ENCODE measurements around the gene OGDH.
"Not testable (repeated sequence)": the region's sequence is repeated elsewhere in the genome, so short reads cannot be mapped to it uniquely, and the experiment has no call there.

OGDH gene

DNA sequence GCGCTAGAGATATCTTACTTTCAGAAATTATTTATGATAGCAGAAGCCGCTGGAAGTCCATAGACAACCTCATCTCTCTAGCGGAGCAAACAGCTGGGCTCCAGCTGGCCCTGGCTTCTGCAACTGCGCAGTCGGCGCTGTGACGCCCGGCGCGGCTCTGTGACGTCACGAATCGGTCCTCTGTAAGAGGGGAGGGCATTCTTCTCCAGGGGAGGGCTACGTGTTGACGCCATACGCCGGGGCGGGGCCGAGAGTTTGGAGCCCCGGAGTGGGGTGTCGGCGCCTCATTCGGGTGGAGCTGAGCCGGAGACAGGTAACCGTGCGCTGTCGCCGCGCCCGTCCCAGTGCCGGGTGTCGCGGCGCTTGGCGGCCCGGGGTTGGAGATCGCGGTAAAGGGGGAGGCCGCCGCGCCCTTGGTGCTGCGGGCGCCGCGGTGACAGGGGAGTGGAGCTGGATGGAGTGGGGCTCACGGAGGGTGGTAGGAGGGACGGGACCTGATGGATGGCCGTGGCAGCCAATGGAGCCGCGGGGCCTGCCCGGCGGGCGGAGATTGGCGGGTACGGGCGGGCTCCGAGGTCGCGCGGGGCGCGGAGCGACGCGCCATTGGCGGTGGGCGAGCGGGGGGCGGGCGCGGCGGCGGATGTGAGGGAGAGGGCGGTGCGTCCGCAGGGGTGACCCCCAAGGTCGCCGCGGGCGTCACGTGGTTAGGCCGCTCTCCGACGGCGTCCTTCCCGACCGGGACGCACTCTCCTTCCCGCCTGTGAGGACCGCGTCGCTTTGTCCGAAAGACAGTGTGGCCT is at the start of gene OGDH:
OGDH (plus strand) TSS at position 287 of the 800 bp plus-strand sequence. CDS start 17,717 bp downstream, outside the sequence.
- in situ Hi-C loops (cut with MboI; ENCODE audit: low sequenced_read_pairs), result no loop called here

DNA sequence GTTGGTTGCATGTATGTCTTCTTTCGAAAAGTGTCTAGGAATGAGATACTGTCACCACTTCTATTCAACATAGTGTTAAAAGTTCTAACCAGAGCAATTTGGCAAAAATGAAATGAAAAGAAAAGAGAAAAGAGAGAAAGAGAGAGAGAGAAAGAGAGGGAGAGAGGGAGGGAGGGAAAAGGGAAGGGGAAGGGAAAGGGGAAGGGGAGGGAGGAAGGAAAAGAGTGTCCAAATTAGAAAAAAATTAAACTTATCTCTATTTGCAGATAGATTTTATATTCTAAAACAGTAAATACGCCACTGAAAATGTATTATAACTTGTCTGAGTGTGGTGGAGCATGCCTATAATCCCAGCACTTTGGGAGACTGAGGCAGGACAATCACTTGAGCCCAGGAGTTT is 48.9 kb upstream of the OGDH start:
- in situ Hi-C loops (cut with MboI; ENCODE audit: low sequenced_read_pairs), result no loop called here

DNA sequence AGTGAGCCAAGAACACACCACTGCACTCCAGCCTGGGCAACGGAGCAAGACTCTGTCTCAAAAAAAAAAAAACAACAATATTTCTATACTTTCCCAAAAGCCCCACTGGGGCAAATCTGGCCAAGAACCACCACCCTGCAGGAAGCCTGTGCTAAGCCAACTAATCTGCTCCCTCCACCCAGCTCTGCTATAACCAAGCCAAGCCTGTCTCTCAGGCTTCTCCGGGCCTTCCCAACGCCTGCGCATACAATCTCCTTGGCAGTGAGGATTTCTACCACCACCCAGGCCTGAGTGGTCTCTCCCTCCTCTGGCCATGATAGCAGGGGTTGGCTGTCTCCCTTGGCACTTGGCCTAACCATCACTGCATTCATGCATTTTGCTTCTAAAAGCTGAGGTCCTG is 46.9 kb upstream of the OGDH start:
- in situ Hi-C loops (cut with MboI; ENCODE audit: low sequenced_read_pairs), result no loop called here

DNA sequence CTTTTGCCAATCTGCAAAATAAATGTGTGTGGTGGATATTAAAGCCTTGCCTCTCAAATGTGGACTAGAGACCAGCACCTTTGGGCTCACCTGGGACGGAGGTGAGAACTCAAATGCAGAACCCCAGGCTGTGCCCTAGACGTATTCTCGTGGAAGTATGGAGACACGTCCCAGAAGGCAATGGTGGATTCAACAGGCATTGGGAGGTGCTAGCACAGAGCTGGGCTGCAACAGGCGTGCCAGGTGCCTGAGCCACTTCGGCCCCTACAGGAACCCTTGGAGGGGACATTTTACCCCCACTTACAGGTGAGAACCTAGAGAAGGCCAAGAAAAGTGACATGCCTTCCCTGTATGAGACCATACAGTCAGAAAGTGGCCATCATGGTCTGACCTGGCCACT is 44.9 kb upstream of the OGDH start:
- in situ Hi-C loops (cut with MboI; ENCODE audit: low sequenced_read_pairs), result no loop called here

DNA sequence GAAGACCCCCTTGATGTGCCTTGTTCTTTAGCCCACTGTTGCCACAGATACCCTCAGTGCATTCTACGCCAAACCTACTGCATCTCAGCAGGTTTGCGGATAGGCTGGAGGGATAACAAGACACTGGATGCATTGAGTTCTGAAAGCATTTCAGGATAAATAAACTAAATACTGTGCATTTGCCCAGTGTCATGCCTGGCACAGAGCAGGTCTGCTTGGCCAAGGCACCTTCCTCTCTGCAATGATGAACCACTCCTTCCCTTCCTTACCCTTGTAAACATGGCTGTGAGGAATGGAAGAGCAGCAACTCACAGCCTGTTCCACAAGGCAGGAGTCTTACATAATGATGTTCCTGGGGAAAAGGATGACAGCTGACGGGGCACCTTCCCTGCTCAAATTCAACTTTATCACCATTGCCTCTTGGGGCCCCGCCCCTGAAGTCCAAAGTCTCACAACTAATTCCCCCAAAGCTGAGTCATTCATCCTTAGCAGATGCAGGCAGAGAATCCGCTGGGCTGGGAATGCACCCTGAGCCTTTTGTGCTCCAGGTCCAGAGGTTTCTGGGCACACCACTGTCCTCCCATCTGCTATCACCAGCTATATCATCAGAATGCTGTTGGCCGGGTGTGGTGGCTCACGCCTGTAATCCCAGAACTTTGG is 44.3 kb upstream of the OGDH start:
- in situ Hi-C loops (cut with MboI; ENCODE audit: low sequenced_read_pairs), result no loop called here

DNA sequence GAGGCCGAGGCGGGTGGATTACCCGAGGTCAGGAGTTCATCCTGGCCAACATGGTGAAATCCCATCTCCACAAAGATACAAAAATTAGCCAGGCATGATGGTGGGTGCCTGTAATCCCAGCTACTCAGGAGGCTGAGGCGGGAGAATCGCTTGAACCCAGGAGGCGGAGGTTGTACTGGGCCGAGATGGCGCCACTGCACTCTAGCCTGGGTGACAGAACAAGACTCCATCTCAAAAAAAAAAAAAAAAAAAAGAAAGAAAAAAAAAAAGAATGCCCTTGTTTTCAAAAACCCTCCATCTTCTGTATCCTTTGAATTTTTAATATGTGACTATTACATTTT is 43.8 kb upstream of the OGDH start:
- in situ Hi-C loops (cut with MboI; ENCODE audit: low sequenced_read_pairs), result not testable (repeated sequence)

DNA sequence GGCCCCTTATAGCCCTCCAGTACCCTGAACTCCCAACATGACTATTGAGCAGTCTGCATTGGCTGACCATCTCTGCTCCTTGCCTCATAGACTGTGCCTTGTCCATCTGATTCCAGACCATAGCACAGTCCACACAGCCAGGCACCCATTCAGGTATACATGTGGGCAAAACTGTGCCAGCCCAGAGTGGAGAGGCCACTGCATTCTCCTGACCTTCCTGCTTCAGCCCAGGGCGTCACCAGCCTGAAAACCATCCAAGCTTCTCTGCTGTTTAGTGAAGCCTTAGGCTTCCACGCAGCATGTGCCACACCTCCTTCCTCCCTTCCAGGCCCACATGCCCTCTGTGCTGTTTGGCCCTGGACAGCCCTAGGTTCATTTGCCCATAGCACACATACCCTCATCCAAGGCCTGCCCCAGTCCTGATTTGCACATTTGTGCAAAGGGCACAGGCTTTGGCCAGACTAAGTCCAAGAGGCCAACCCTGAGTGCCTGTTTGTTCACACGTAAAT is 43.2 kb upstream of the OGDH start:
- in situ Hi-C loops (cut with MboI; ENCODE audit: low sequenced_read_pairs), result no loop called here

DNA sequence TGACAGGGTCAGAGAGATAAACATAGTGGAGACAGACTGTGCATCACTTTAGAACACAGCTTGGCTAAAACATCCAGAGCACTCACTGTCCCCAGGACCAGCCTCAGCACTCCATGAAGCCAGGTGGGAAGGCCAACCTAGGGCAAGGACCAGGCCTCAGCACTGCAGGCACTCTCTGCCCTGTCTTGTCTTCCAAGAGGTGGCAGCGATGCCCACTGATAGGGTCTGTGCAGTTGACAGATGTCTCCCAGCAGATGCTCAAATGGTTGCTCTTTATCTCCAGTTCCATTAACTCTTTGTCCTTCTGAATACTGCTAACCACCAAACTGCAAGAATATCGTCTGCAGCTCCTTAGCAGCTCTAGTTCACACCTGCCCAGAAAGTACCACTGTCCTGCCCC is 41.8 kb upstream of the OGDH start:
- in situ Hi-C loops (cut with MboI; ENCODE audit: low sequenced_read_pairs), result no loop called here

DNA sequence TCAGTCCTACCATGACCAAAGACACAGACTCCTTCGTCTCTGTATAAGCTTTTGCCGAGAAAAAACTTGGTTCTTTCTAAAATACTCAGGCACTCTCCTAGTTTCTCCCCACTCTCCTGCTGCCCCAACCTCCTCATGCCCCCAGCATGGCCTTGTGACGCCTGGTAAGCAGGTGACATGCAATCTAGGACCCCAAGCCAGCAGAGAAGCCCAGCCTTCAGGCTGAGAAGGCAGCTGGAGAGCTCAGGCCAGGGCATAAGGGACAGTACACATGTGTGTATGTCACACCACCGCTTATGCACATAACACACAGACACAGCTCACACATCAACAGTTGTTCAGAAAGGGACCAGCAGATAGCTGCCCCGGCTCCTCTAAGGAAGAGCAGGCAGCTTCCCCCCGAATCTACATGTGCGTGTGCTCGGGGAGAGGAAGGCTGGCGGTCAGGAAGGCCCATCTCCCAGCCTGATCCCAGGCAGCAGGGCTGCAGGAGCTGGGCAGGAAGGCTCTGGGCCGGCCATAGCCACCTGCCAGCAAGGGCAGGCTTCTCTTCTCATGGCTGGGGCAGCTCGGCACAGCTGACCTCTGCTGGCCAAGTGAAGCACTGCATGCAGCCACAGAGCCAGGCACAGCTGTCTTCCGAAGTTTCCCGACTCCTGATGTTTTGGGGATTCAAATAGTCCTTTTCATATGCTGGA is 41.2 kb upstream of the OGDH start:
- in situ Hi-C loops (cut with MboI; ENCODE audit: low sequenced_read_pairs), result no loop called here

DNA sequence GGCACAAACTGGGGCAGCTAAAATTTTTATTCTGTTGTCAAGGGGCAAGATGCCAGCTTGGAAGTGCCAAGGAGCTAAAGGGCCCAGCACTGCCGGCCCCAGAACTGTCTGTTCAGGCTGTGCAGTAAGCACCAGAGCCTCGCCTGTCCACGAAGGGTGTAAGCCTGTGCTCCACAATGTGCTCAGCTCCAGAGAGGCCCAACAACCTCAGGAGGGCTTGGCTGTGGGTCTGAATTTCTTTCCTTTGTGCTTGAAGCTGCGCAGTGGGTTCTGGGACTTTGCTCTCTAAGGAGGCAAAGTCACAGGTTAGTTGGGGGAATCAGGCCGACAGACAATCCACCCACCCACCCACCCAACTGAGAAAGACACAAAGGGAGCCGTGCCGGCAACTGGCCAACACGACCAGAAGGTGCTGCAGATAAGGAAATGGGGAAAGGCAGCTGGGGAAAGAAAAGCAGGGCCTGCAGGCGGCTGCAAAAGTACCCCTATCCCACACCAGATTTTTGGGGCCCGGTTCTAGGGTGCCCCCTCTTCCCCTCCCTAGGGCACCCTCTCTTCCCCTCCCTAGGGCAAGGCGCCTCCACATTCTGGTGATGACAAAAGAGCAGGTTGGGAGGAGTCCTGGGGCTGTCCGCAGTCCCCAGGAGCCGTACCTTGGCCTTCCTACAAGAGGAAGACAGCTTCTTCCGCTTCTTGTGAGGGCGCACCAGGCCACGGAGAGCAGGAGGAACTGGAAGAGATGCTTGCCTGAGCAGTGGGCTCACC is 40.5 kb upstream of the OGDH start:
- in situ Hi-C loops (cut with MboI; ENCODE audit: low sequenced_read_pairs), result no loop called here

DNA sequence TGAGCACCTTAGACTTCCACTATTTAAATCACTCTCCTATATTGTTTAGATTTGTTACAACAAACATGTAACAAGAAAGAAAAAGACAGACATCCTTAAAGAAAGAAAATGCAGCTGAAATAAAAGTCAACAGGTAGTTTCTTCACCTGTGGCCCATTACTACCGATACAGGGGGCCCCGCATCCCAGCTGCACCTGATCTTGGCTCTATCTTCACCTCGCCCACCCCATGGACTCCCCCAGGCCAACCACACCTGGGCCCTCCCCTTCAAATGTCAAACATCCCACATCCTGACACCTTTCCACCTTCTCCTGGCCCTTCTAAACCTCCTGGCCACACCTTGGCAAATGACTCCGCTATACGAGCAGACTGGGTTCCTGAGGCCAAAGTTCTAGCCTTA is 39.7 kb upstream of the OGDH start:
- in situ Hi-C loops (cut with MboI; ENCODE audit: low sequenced_read_pairs), result no loop called here

DNA sequence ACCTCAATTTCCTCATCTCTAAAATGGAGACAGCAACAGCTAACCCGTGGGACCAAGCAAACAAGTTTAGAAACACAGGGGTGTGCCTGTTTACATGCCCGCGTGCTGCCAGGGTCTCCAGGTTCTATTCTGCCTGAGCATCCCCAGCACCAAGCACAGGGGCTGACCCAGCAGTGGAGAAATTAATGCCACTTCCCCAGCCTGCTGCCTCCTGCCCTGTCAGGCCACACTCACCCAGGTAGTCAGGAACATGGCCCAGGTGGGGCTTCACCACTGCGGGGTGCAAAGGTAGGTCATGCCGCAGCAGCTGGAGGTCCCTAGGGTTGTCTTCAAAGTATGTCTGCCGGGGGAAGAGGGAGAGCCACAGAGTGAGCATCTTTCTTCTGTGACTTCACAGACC is 38.5 kb upstream of the OGDH start:
- in situ Hi-C loops (cut with MboI; ENCODE audit: low sequenced_read_pairs), result no loop called here

DNA sequence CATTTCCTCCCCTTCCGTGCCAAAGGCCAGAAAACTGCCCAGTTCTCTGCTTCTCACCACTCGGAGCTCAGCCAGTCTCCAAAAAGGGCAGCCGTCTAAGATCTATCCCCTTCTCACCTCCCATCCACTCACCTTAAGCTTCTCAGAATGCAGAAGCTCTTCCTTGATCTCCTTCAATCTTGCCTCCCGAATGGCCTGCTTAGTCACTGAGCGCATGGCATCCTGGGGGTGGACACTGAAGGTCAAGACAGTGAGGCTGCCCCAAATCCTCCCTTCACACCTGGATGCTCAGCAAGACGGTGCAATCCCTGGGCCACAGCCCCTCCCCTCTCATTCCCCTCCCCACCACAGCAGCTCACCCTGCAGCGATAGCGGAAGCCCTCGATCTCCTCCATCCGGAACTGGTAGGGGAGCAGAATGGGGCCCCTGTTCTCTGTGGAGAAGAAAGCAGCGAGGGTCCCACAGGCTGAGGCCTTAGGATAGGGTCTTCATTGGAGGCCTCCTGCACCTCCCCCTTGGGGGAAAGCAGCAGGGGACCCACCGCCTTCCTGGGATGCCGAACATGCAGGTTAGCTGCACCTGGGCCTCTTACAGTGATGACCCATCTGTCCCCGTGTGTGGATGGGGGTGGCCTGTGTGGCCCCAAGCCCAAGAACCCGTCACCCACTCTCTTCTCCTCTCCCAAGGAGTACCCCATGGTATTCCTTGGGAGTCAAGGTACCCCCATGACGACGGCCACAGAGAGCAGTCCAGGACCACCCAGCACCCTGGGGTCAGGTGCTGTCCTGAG is 37.5 kb upstream of the OGDH start:
- in situ Hi-C loops (cut with MboI; ENCODE audit: low sequenced_read_pairs), result no loop called here

DNA sequence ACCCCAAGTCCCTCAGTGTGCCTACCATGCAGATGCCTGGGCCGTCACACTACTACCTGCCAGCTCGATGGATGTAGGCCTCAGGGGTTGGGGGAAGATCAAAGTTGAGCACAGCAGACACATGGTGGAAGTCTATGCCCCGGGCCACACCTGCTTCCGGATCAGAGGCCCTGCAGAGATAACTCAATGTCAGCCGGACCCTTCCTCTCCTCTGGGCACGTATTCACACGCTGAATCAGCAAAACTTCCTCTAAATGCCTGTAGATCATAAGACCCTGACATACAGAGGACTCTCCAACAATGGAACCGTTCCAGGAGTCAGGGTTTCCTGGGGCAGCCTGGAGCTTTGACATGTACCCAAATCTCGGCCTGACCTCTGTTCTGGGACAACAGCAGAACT is 36.5 kb upstream of the OGDH start:
- in situ Hi-C loops (cut with MboI; ENCODE audit: low sequenced_read_pairs), result no loop called here

DNA sequence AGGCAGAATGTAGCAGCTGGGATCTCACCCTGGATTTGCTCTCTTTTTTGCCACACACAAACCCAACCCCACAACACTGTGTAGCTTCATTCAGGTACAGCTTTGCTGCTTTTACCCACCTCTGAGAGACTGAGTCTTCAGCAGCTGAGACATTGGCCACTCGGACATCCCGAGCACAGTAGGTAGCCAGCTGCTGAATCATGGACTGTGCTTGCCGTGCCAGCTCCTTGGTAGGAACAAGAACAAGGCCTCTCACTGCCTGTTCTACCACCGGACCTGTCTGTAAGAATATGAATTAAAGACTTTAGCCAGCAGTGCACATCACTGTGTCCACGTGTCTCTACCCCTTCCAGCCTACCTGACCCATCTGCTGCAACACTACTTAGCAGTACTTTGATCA is 33.7 kb upstream of the OGDH start:
- in situ Hi-C loops (cut with MboI; ENCODE audit: low sequenced_read_pairs), result no loop called here

DNA sequence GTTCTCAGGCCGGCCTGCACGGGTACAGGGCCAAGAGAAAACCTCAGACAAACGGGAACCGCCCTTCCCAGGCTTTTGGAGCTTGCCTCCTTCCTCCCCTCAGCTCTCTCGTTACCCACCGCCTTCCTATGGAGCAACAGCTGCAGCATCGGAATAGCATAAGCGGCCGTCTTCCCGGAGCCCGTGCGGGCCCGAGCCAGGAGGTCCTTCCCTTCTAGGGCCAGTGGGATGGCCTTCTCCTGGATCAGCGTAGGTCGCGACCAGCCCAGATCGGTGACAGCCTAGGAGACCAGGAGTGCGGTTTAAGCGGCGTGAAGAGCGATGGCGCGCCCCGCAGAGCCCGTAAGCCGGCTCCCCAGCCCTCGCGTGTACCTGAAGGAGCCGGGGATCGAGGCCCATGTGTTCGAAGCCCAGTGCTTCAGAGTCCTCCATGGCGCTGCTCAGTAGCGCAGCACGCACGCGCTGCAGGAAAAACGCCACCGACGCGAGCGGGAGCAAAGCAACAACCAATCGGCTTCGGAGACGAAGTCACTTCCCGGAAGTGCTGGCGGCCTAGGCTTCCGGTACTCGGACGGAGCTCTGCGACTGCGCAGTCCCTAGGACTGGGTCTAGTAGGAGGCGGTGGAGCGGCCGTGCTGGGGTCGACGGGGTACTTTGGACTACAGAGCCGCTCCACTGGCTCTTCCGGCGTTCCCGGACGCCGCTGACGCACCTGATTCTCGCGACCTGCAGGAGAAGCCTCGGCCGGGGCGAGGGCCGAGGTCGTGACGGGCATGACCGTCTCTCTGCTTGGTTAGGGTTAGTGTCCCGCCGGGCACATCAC is 32.8 kb upstream of the OGDH start, which contains the start of gene DDX56:
DDX56 (minus strand) TSS at position 445 of the 823 bp plus-strand sequence; CDS start at position 432, 13 bp downstream.
- in situ Hi-C loops (cut with MboI; ENCODE audit: low sequenced_read_pairs), result no loop called here

DNA sequence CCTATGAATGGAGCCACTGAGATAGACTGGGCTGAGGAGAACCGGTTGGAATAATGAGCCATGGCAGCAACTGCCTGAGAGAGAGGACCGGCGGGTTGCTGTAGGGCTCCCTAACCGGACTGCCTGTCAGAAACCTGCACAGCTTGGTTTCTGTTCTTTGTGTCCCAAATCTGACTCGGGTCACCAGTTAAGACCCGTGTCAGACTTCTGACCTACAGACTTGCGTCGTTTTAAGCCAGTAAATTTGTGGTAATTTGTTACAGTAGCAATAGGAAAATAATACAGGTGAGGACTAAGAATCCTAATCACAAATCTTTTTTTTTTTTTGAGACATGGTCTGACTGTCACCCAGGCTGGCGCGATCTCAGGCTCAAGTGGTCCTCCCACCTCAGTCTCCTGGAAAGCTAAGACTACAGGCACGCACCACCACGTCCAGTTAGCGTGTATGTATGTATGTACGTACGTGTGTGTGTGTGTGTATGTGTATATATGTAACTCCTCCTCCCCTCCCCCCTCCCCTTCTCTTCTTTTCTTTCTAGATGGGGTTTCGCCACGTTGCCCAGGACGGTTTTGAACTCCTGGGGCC is 32.0 kb upstream of the OGDH start:
- in situ Hi-C loops (cut with MboI; ENCODE audit: low sequenced_read_pairs), result no loop called here

DNA sequence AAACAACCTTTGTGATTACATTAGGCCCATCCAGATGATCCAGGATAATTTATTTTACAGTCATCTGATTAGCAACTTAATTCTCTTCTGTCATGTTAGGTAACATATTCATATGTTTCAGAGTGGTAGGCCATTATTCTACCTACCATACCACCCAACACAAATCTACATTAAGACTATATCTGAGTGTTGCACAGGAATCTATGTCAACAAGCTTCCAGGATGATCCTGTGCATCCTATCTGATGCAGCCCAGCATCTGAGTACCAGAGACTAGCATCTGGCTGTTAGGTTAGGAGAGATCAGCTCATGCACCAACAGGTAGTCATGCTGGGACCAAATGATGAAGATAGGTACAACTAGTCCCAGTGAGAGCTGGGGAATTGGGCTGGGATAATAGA is 31.4 kb upstream of the OGDH start:
- in situ Hi-C loops (cut with MboI; ENCODE audit: low sequenced_read_pairs), result no loop called here

DNA sequence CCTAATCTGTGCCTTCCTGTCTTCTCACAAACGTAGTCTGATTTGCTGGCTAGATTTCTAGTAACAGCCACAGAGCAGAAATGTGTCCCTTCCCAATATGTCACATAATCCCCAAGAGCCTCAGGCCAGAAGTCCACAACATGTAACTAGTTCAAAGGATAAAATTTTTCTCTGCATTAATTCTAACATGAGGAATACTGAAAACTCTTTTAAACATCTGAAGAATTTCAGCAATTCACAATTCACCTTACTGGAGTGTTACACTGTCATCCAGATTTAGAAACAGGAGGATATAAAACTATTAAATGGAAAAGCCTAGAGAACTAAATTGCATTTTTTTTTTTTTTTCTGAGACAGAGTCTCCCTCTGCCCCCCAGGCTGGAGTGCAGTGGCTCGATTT is 30.2 kb upstream of the OGDH start:
- in situ Hi-C loops (cut with MboI; ENCODE audit: low sequenced_read_pairs), result no loop called here

All from hTERT RPE-1 (cell line).